HAP-1 (cell line): ENCODE measurements around the gene UGP2.

Experiments used
- DNase-seq, 2 experiments: peaks; one replicate each; pipeline ENCODE4 v3.0.0-alpha.2; 2016 to 2020; ENCODE audit warnings: low spot score in 2 of 2
- H3K27me3 ChIP-seq: fragments of 250-450 bp; sonication (Bioruptor Pico); 2 replicates; pipeline ENCODE4 v1.5.1; 2020; ENCODE audit warnings: low read depth, mild to moderate bottlenecking, moderate library complexity
- H3K36me3 ChIP-seq: fragments of 250-450 bp; sonication (Bioruptor Pico); replicated peaks from 2 replicates; pipeline ENCODE4 v1.5.1; 2020; ENCODE audit warnings: mild to moderate bottlenecking
- H3K4me1 ChIP-seq: fragments of 250-450 bp; sonication (Bioruptor Pico); 2 replicates; pipeline ENCODE4 v1.5.1; 2020; ENCODE audit warnings: mild to moderate bottlenecking
- H3K4me3 ChIP-seq: fragments of 250-450 bp; sonication (Bioruptor Pico); 2 replicates; pipeline ENCODE4 v1.5.1; 2020; ENCODE audit warnings: mild to moderate bottlenecking, moderate library complexity
- H3K9me3 ChIP-seq: fragments of 250-450 bp; sonication (Bioruptor Pico); 2 replicates; pipeline ENCODE4 v1.5.1; 2020; ENCODE audit warnings: mild to moderate bottlenecking, moderate library complexity
- in situ Hi-C: fragments of 300-500 bp; cut with MboI; formaldehyde crosslinking; loops from 3 replicates; pipeline ENCODE4 v1.14.3; 2020; ENCODE audit warnings: low sequenced_read_pairs, inconsistent platforms, mixed read lengths

UGP2 gene

GRCh38 chr2:63819765-63820717 lies 21.7 kb upstream of the UGP2 start:
- Histone ChIP-seq H3K4me1 (peaks cover 13% of the 10 kb centered on the region), H3K9me3 (no peaks in the 10 kb centered on the region), H3K36me3 (no peaks in the 10 kb centered on the region), H3K4me3 (no peak overlapping the region), H3K27me3 (no peaks in the 10 kb centered on the region)
- DNase-seq, result no peak
- in situ Hi-C loops, result no loop called here

GRCh38 chr2:63820969-63821368 lies 20.7 kb upstream of the UGP2 start:
- DNase-seq, result no peak
- Histone ChIP-seq H3K4me1 (peaks cover 15% of the 10 kb centered on the region), H3K36me3 (no peaks in the 10 kb centered on the region), H3K9me3 (no peaks in the 10 kb centered on the region), H3K4me3 (no peak overlapping the region), H3K27me3 (no peaks in the 10 kb centered on the region)
- in situ Hi-C loops, result no loop called here

- in situ Hi-C loops, result no loop called here
- Histone ChIP-seq H3K9me3 (no peaks in the 10 kb centered on the region), H3K4me1 (peaks cover 12% of the 10 kb centered on the region), H3K36me3 (no peaks in the 10 kb centered on the region), H3K4me3 (no peak overlapping the region), H3K27me3 (no peaks in the 10 kb centered on the region)
- DNase-seq, result no peak
Measured at GRCh38 chr2:63821396-63821795, 20.3 kb upstream of the UGP2 start.

GRCh38 chr2:63822478-63822877 lies 19.2 kb upstream of the UGP2 start:
- H3K4me3 ChIP-seq, result no peak overlapping the region
- no peaks in the 10 kb centered on the region for H3K9me3 ChIP-seq
- H3K4me1 ChIP-seq, result peaks cover 10% of the 10 kb centered on the region
- in situ Hi-C loops, result no loop called here
- H3K36me3 ChIP-seq, result no peaks in the 10 kb centered on the region
- H3K27me3 ChIP-seq, result no peaks in the 10 kb centered on the region
- DNase-seq, result no peak

GRCh38 chr2:63827749-63828148 lies 13.9 kb upstream of the UGP2 start:
- in situ Hi-C loops, result no loop called here
- no peak for DNase-seq
- Histone ChIP-seq H3K4me1 (peaks cover 2% of the 10 kb centered on the region; the same call in 1 of the 2 replicates), H3K9me3 (no peaks in the 10 kb centered on the region), H3K4me3 (no peak overlapping the region), H3K36me3 (no peaks in the 10 kb centered on the region), H3K27me3 (no peaks in the 10 kb centered on the region)

- no peaks in the 10 kb centered on the region for H3K9me3 ChIP-seq
- H3K4me3 ChIP-seq, result no peak overlapping the region
- no peak for DNase-seq
- H3K4me1 ChIP-seq, result no peaks in the 10 kb centered on the region; the same call in 1 of the 2 replicates
- H3K36me3 ChIP-seq, result no peaks in the 10 kb centered on the region
- H3K27me3 ChIP-seq, result no peaks in the 10 kb centered on the region
- in situ Hi-C loops, result no loop called here
Measured at GRCh38 chr2:63831176-63831575, 10.5 kb upstream of the UGP2 start.

- in situ Hi-C loops, result no loop called here
- Histone ChIP-seq H3K36me3 (no peaks in the 10 kb centered on the region), H3K27me3 (no peaks in the 10 kb centered on the region), H3K4me1 (no peaks in the 10 kb centered on the region), H3K4me3 (no peak overlapping the region), H3K9me3 (no peaks in the 10 kb centered on the region)
- no peak for DNase-seq
Measured at GRCh38 chr2:63834401-63834800, 7.3 kb upstream of the UGP2 start.

GRCh38 chr2:63837036-63837594 lies 4.6 kb upstream of the UGP2 start:
- Histone ChIP-seq H3K4me3 (no peak overlapping the region), H3K27me3 (no peaks in the 10 kb centered on the region), H3K4me1 (peaks cover 7% of the 10 kb centered on the region), H3K36me3 (no peaks in the 10 kb centered on the region), H3K9me3 (no peaks in the 10 kb centered on the region)
- in situ Hi-C loops, result no loop called here
- no peak for DNase-seq

- in situ Hi-C loops, result no loop called here
- no peaks in the 10 kb centered on the region for H3K36me3 ChIP-seq
- H3K4me3 ChIP-seq, result peak overlapping the region; percentile 83
- peaks cover 27% of the 10 kb centered on the region for H3K4me1 ChIP-seq
- DNase-seq, result peak in 1 of 2 experiments; percentile 47
- no peaks in the 10 kb centered on the region for H3K27me3 ChIP-seq
- no peaks in the 10 kb centered on the region for H3K9me3 ChIP-seq
Measured at GRCh38 chr2:63840081-63840784, 1.5 kb upstream of the UGP2 start.

- Histone ChIP-seq H3K9me3 (no peaks in the 10 kb centered on the region), H3K4me3 (peak overlapping the region; percentile 83), H3K4me1 (peaks cover 30% of the 10 kb centered on the region), H3K36me3 (no peaks in the 10 kb centered on the region), H3K27me3 (no peaks in the 10 kb centered on the region)
- peak; percentile 96 to 99 for DNase-seq
- in situ Hi-C loops, result no loop called here
Measured at GRCh38 chr2:63840785-63841253, 877 bp upstream of the UGP2 start.

GRCh38 chr2:63842149-63843061 lies 709 bp downstream of the UGP2 start:
- Histone ChIP-seq H3K9me3 (no peaks in the 10 kb centered on the region), H3K36me3 (no peaks in the 10 kb centered on the region), H3K4me1 (peaks cover 46% of the 10 kb centered on the region), H3K4me3 (peak overlapping the region; percentile 83), H3K27me3 (no peaks in the 10 kb centered on the region)
- in situ Hi-C loops, result no loop called here
- DNase-seq, result peak; percentile 41

- DNase-seq, result no peak
- Histone ChIP-seq H3K4me3 (peak overlapping the region; percentile 83), H3K4me1 (peaks cover 52% of the 10 kb centered on the region), H3K9me3 (no peaks in the 10 kb centered on the region), H3K27me3 (no peaks in the 10 kb centered on the region), H3K36me3 (no peaks in the 10 kb centered on the region)
- in situ Hi-C loops, result no loop called here
Measured at GRCh38 chr2:63843093-63843492, 1.4 kb downstream of the UGP2 start.

- peak overlapping the region; percentile 83 for H3K4me3 ChIP-seq
Measured at GRCh38 chr2:63843791-63844190, 2.1 kb downstream of the UGP2 start.

More at GRCh38 chr2:63843791-63844190, 2.1 kb downstream of the UGP2 start:
- Histone ChIP-seq H3K36me3 (no peaks in the 10 kb centered on the region), H3K9me3 (no peaks in the 10 kb centered on the region), H3K4me1 (peaks cover 58% of the 10 kb centered on the region), H3K27me3 (no peaks in the 10 kb centered on the region)
- in situ Hi-C loops, result no loop called here
- no peak for DNase-seq
